Tibial nerve (tissue), 4 donors: ENCODE measurements around the gene ITPK1.

Experiments used
- EP300 ChIP-seq, 2 donors: sonication (generic); formaldehyde crosslinking; IDR thresholded peaks; one replicate each; pipeline ENCODE4 v1.6.1; 2017; ENCODE audit warnings: antibody characterized with exemption in 2 of 2, mild to moderate bottlenecking in 1 of 2
- POLR2A ChIP-seq, 2 donors: fragments of 450-650 bp; IDR thresholded peaks; one replicate each; pipeline ENCODE4 v1.6.1; 2017; ENCODE audit warnings: antibody characterized with exemption in 2 of 2, mild to moderate bottlenecking in 2 of 2, moderate library complexity in 2 of 2
- TF ChIP-seq, protein P1 (sequence below), 5 experiments: fragments of 200-600 bp in 3 of 5; fragments of 450-650 bp in 2 of 5; sonication (generic) in 3 of 5; IDR thresholded peaks; one replicate each; pipeline ENCODE4 v1.5.1; 2016 to 2019; ENCODE audit warnings: antibody characterized with exemption in 5 of 5, mild to moderate bottlenecking in 3 of 5, moderate library complexity in 2 of 5

GRCh38 chr14:92902191-92902590 is 213.5 kb downstream of the ITPK1 start:
- TF ChIP-seq, protein P1, sequence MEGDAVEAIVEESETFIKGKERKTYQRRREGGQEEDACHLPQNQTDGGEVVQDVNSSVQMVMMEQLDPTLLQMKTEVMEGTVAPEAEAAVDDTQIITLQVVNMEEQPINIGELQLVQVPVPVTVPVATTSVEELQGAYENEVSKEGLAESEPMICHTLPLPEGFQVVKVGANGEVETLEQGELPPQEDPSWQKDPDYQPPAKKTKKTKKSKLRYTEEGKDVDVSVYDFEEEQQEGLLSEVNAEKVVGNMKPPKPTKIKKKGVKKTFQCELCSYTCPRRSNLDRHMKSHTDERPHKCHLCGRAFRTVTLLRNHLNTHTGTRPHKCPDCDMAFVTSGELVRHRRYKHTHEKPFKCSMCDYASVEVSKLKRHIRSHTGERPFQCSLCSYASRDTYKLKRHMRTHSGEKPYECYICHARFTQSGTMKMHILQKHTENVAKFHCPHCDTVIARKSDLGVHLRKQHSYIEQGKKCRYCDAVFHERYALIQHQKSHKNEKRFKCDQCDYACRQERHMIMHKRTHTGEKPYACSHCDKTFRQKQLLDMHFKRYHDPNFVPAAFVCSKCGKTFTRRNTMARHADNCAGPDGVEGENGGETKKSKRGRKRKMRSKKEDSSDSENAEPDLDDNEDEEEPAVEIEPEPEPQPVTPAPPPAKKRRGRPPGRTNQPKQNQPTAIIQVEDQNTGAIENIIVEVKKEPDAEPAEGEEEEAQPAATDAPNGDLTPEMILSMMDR (IDR thresholded peaks at IDR 0.05): no peak
- TF ChIP-seq EP300 (IDR thresholded peaks at IDR 0.05): no peak
- no peak for TF ChIP-seq POLR2A (IDR thresholded peaks at IDR 0.05)
